K562 (cell line): ENCODE results near the gene LRRC14B. TPM values are rescaled to one million over a fixed set of nuclear protein-coding genes. Genes with fewer than 3 reads are reported as not detected.

Source experiments
- ATAC-seq: fragments of 200-7000 bp; cut with Tn5 transposase; 3 replicates; pipeline ENCODE4 v1.9.1; 2020; ENCODE audit warnings: moderate library complexity
- BruUV-seq: library from RNA; stranded (reverse); fragments of 400-500 nt; replicated peaks from 2 replicates; lab custom pipeline; 2021; lab: Mats Ljungman, UMichigan
- CTCF ChIA-PET: fragments of 300-600 bp; formaldehyde crosslinking; extraction: SDS; loops from one replicate; lab custom pipeline; 2021; ENCODE audit warnings: low intra/inter-chr PET ratio; lab: Yijun Ruan, JAX
- POLR2A ChIA-PET: fragments of 300-600, 350-650 bp; sonication (Branson Sonifier 250); formaldehyde crosslinking; extraction: SDS; loops from one replicate; lab custom pipeline; 2021; ENCODE audit warnings: antibody characterized with exemption, inconsistent platforms; lab: Yijun Ruan, JAX
- DNase-seq, 4 experiments: peaks; one replicate each; pipeline versions ENCODE4 v3.0.0 to v3.0.0-alpha.2; 2011 to 2018; ENCODE audit warnings: low spot score in 3 of 4, mixed read lengths in 3 of 4; ENCODE audit errors: extremely low read depth in 1 of 4
- FAIRE-seq: peaks from 2 replicates; lab custom pipeline; 2011; peaks lifted over from hg19 to GRCh38; lab: Jason Lieb, UNC
- H2AFZ ChIP-seq: 2 replicates; pipeline ENCODE4 v1.6.0; 2011; ENCODE audit warnings: low read depth, low read length, control low read depth, inconsistent platforms
- H3K27ac ChIP-seq: fragments of 200-600 bp; 3 replicates; pipeline ENCODE4 v1.8.0; 2011; ENCODE audit warnings: low read depth, mild to moderate bottlenecking, control low read depth, inconsistent platforms, low read length, moderate library complexity, mixed read lengths; ENCODE audit errors: extremely low read depth
- H3K27me3 ChIP-seq, 2 experiments: fragments of 300-600 bp in 1 of 2; 2 replicates in 1 of 2; 3 replicates in 1 of 2; pipeline versions ENCODE4 v1.6.0 to v1.8.0; 2011; ENCODE audit warnings: inconsistent platforms in 2 of 2, low read length in 2 of 2, mild to moderate bottlenecking in 1 of 2, mixed read lengths in 1 of 2, moderate library complexity in 1 of 2; ENCODE audit not compliant: control insufficient read depth in 2 of 2, insufficient read depth in 2 of 2
- H3K36me3 ChIP-seq: fragments of 300-600 bp; 3 replicates; pipeline ENCODE4 v1.8.0; 2011; ENCODE audit warnings: mild to moderate bottlenecking, low read length, inconsistent platforms; ENCODE audit not compliant: control insufficient read depth, insufficient read depth
- H3K4me1 ChIP-seq, 2 experiments: fragments of 200-600 bp in 1 of 2; replicated peaks in 1 of 2; 2 replicates in 1 of 2; 3 replicates in 1 of 2; pipeline versions ENCODE4 v1.5.1 to v1.8.0; 2011; ENCODE audit warnings: inconsistent platforms in 2 of 2, low read length in 2 of 2, mild to moderate bottlenecking in 1 of 2, mixed read lengths in 1 of 2, moderate library complexity in 1 of 2; ENCODE audit not compliant: control insufficient read depth in 2 of 2, insufficient read depth in 2 of 2
- H3K4me2 ChIP-seq: 2 replicates; pipeline ENCODE4 v1.6.1; 2011; ENCODE audit warnings: low read length, control low read depth, inconsistent platforms, mixed read lengths; ENCODE audit not compliant: insufficient read depth
- H3K4me3 ChIP-seq: fragments of 200-600 bp; sonication (generic), shearing (Covaris generic); 2 replicates; pipeline ENCODE4 v1.5.1; 2016; ENCODE audit warnings: control low read depth, inconsistent platforms
- H3K79me2 ChIP-seq: fragments of 200-600 bp; 3 replicates; pipeline ENCODE4 v1.8.0; 2011; ENCODE audit warnings: low read length, inconsistent platforms; ENCODE audit not compliant: control insufficient read depth, insufficient read depth
- H3K9ac ChIP-seq, 2 experiments: 2 replicates each; pipeline versions ENCODE4 v1.6.0 to v1.6.1; 2011; ENCODE audit warnings: low read depth in 2 of 2, low read length in 2 of 2, control low read depth in 1 of 2, inconsistent platforms in 1 of 2, mild to moderate bottlenecking in 1 of 2, mixed read lengths in 1 of 2; ENCODE audit not compliant: insufficient read depth in 1 of 2
- H3K9me1 ChIP-seq: one replicate; pipeline ENCODE4 v1.6.0; 2011; ENCODE audit warnings: inconsistent platforms, mild to moderate bottlenecking, low read length, moderate library complexity; ENCODE audit not compliant: control insufficient read depth, insufficient read depth
- H3K9me3 ChIP-seq: replicated peaks from 2 replicates; pipeline ENCODE4 v1.5.1; 2011; ENCODE audit warnings: low read depth, low read length, inconsistent platforms; ENCODE audit not compliant: control insufficient read depth, insufficient read depth
- H4K20me1 ChIP-seq: replicated peaks from 2 replicates; pipeline ENCODE4 v1.6.1; 2011; ENCODE audit warnings: low read length, inconsistent platforms, mixed read lengths; ENCODE audit not compliant: control insufficient read depth, insufficient read depth
- RBM39 ChIP-seq: fragments of 200-400 bp; formaldehyde crosslinking; optimal IDR thresholded peaks from 2 replicates; pipeline ENCODE3; 2018; ENCODE audit warnings: low read depth, low read length
- SMARCE1 ChIP-seq: fragments of 450-650 bp; IDR thresholded peaks from 2 replicates; pipeline ENCODE4 v1.7.1; 2016; ENCODE audit warnings: mild to moderate bottlenecking
- ZNF407 ChIP-seq: fragments of 450-650 bp; IDR thresholded peaks from 2 replicates; pipeline ENCODE4 v1.6.1; 2016; ENCODE audit warnings: low read depth
- ZNF589 ChIP-seq: fragments of 200-800 bp; sonication (Bioruptor generic); IDR thresholded peaks from 2 replicates; pipeline ENCODE4 v1.6.1; 2016; ENCODE audit warnings: low read depth, missing genetic modification characterization, missing compliant biosample characterization
- WGBS: fragments of 100-300 bp; shearing (Covaris generic); methylation state at CpG from one replicate; pipeline ENCODE4 v1.1.6; 2016; ENCODE audit warnings: low coverage, mixed read lengths; ENCODE audit not compliant: insufficient coverage; ENCODE audit errors: missing lambda C conversion rate; 5-methylcytosine and 5-hydroxymethylcytosine counted together
- in situ Hi-C: fragments of 300-500 bp; cut with MboI; formaldehyde crosslinking; loops from 4 replicates; pipeline ENCODE4 v1.15.0; 2018; ENCODE audit warnings: inconsistent platforms, mixed read lengths
- intact Hi-C: fragments of 100-400 bp; cut with micrococcal nuclease; formaldehyde crosslinking; loops from 2 replicates; pipeline ENCODE4 v1.14.2; 2022
- polyA plus RNA-seq, 8 experiments: library from polyadenylated mRNA; depleted of rRNA in 4 of 8; stranded (reverse) in 5 of 8; unstranded in 3 of 8; fragments of >200 nt; fragmentation: Nextera tagmentation in 2 of 8; fragmentation: Illumina TruSeq in 1 of 8; extraction: Ambion mirVana in 2 of 8; extraction: Trizol in 1 of 8; gene quantifications; 2 replicates each; pipeline versions ENCODE4 v1.2.1 to v1.2.3, GENCODE V29; 2011 to 2014; ENCODE audit warnings: inconsistent platforms in 1 of 8, missing spikeins in 1 of 8
- total RNA-seq, 7 experiments: library from RNA; depleted of rRNA in 6 of 7; stranded (reverse); fragments of >200 nt in 6 of 7; fragmentation: Illumina TruSeq in 2 of 7; extraction: Trizol in 2 of 7; gene quantifications; 2 replicates each; pipeline versions ENCODE4 v1.2.1 to v1.2.3, GENCODE V29; 2011 to 2021; ENCODE audit warnings: low replicate concordance in 1 of 7

Gene LRRC14B
- total and polyA plus RNA-seq, 9 of the 15 experiments (the other 6 are each of a cell fraction or from before 2014, with no cell fraction given): not detected

GRCh38 chr5:187042-187431 lies 4.3 kb upstream of the LRRC14B start:
- no peak for DNase-seq
- intact Hi-C loops: loop anchor here (5.0 kb wide), 1 partner anchor 250 kb away; no protein-coding TSS in a partner anchor
- no peak overlapping the region for H3K4me3 ChIP-seq
- no peak overlapping the region for H3K9ac ChIP-seq
- ChIA-PET POLR2A (no interaction called here), CTCF (no interaction called here)
- no peaks in the 10 kb centered on the region for H3K79me2 ChIP-seq
- in situ Hi-C loops: no loop called here
- peaks cover 0 to 55% of the 10 kb centered on the region in 2 experiments; a peak in 2 of 5 replicates for H3K4me1 ChIP-seq
- no peaks in the 10 kb centered on the region for H3K9me3 ChIP-seq
- H2AFZ ChIP-seq: no peak overlapping the region
- no peak for TF ChIP-seq ZNF407
- no peak for TF ChIP-seq RBM39
- no peak for TF ChIP-seq ZNF589 (CRISPR knock-in tag)
- TF ChIP-seq SMARCE1: no peak
- BruUV-seq: no TSS peak
- FAIRE-seq: no peak
- ATAC-seq: no peak
- WGBS: 6% methylated on average over 13 of the region's 13 CpGs
- no peaks in the 10 kb centered on the region for H3K36me3 ChIP-seq
- no peaks in the 10 kb centered on the region for H3K9me1 ChIP-seq
- H4K20me1 ChIP-seq: peaks cover 30% of the 10 kb centered on the region
- no peak overlapping the region for H3K27ac ChIP-seq
- H3K27me3 ChIP-seq: peaks cover 48 to 88% of the 10 kb centered on the region in 2 experiments
- no peak overlapping the region for H3K4me2 ChIP-seq
